Prostate gland (tissue), 2 donors: Measurements from ENCODE around the gene ACKR3. TPM values are rescaled to one million over a fixed set of nuclear protein-coding genes. Genes with fewer than 3 reads are reported as not detected.

Source experiments
- DNase-seq: peaks from one replicate; pipeline ENCODE4 v3.0.0-alpha.2; 2019; ENCODE audit warnings: low spot score
- H3K27ac ChIP-seq, 2 donors: fragments of 200-600 bp; sonication (generic); 2 replicates each; pipeline ENCODE4 v1.5.1; 2017 to 2019
- H3K27me3 ChIP-seq: fragments of 200-600 bp; sonication (generic); replicated peaks from 2 replicates; pipeline ENCODE4 v1.5.1; 2019; ENCODE audit not compliant: insufficient read depth
- H3K36me3 ChIP-seq, 2 donors: fragments of 200-600 bp; sonication (generic); 1 replicate in 1 of 2; 2 replicates in 1 of 2; pipeline versions ENCODE4 v1.5.1 to v1.8.1; 2017 to 2019
- H3K4me1 ChIP-seq: fragments of 200-600 bp; sonication (generic); replicated peaks from 2 replicates; pipeline ENCODE4 v1.5.1; 2019
- H3K4me3 ChIP-seq, 2 donors: fragments of 200-600 bp; sonication (generic); 2 replicates each; pipeline ENCODE4 v1.5.1; 2017 to 2019
- H3K9me3 ChIP-seq: fragments of 200-600 bp; sonication (generic); 2 replicates; pipeline ENCODE4 v1.5.1; 2017
- CTCF ChIP-seq, 4 experiments: fragments of 200-600 bp in 2 of 4; fragments of 450-650 bp in 2 of 4; sonication (generic) in 2 of 4; IDR thresholded peaks; 1 replicate in 3 of 4; 2 replicates in 1 of 4; pipeline ENCODE4 v1.5.1; 2016 to 2019; ENCODE audit warnings: antibody characterized with exemption in 4 of 4, mild to moderate bottlenecking in 2 of 4, moderate library complexity in 2 of 4
- POLR2A ChIP-seq: fragments of 450-650 bp; IDR thresholded peaks from one replicate; pipeline ENCODE4 v1.6.1; 2016; ENCODE audit warnings: antibody characterized with exemption, mild to moderate bottlenecking
- POLR2AphosphoS5 ChIP-seq: sonication (generic); formaldehyde crosslinking; IDR thresholded peaks from one replicate; pipeline ENCODE4 v1.6.1; 2017; ENCODE audit warnings: antibody characterized with exemption
- WGBS: methylation state at CpG from one replicate; pipeline ENCODE4 v1.1.5; 2018; 5-methylcytosine and 5-hydroxymethylcytosine counted together
- intact Hi-C: fragments of 100-400 bp; cut with DNase I; formaldehyde crosslinking; loops from one replicate; pipeline ENCODE4 v1.14.2; 2022
- total RNA-seq, 2 donors: library from RNA; depleted of rRNA; stranded (reverse); fragments of >200 nt; gene quantifications; one replicate each; pipeline ENCODE4 v1.1.0, GENCODE V29; 2016

The ACKR3 gene
- total RNA-seq, 2 donors from 2014 or later: 2.1 to 19.2 TPM

GRCh38 chr2:236628981-236629605, 59.5 kb downstream of the ACKR3 start:
- H3K27ac ChIP-seq: no peak overlapping the region
- intact Hi-C loops: no loop called here
- DNase-seq: no peak

DNA sequence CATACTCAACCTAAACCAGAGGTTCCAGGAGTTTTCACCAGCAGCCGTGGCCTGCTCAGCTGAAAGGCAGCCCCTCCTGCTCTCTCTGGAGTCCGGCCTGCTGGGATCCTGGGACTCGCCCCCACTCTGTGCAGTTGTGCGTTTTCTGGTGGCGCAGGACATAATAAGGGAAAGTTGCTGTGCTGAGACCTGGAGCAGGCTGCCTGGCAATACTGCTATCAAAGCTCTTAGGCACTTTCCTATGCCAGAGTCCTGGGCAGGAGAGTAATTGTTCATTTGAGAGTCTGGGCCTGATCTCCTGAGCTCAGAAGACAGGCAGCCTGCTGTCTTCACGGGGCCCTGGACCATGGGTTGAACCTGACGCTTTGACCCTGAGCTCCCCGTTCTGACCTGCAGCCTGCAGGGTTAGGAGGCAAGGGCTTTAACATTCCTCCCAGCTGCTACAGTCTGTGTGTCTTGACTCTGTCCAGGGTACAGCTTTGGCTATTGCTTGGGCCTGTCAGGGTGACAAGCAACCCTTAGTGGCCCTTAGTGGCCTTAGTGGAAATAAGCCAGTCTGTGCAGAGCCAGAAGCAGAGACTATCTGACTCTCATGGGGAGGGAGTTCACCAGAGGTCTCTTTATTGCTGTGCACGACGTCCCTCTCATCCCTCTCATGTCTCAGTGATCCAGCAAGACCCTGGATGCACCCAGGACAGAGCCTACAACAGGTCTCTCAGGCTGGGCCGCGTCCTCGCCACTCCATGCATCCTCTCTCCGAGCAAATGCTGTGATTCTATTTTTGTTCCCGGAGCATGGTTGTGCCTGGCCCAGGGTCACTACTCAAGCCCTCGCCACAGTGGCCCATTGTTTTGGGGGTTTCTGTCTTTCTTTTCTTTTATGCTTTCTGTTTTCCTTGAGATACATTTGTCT, 60.6 kb downstream of the ACKR3 start:
- intact Hi-C loops: no loop called here
- Histone ChIP-seq H3K27ac (no peak overlapping the region), H3K36me3 (no peaks in the 10 kb centered on the region), H3K4me3 (no peak overlapping the region), H3K27me3 (no peaks in the 10 kb centered on the region), H3K9me3 (no peaks in the 10 kb centered on the region), H3K4me1 (no peaks in the 10 kb centered on the region)
- DNase-seq: no peak
- WGBS: 91% methylated on average over 16 of the region's 16 CpGs
- TF ChIP-seq POLR2AphosphoS5 (no peak), POLR2A (no peak), CTCF (IDR thresholded peaks at IDR 0.05) (no peak)

More at GRCh38 chr2:236628981-236629605, 59.5 kb downstream of the ACKR3 start:
- no peaks in the 10 kb centered on the region for H3K9me3 ChIP-seq
- H3K36me3 ChIP-seq: no peaks in the 10 kb centered on the region
- H3K4me1 ChIP-seq: no peaks in the 10 kb centered on the region
- H3K27me3 ChIP-seq: no peaks in the 10 kb centered on the region
- no peak for TF ChIP-seq POLR2AphosphoS5
- no peak for TF ChIP-seq POLR2A
- TF ChIP-seq CTCF (IDR thresholded peaks at IDR 0.05): no peak
- no peak overlapping the region for H3K4me3 ChIP-seq
- WGBS: 91% methylated on average over 11 of the region's 11 CpGs

- no peak for DNase-seq
- intact Hi-C loops: no loop called here
- Histone ChIP-seq H3K36me3 (no peaks in the 10 kb centered on the region), H3K4me3 (no peak overlapping the region), H3K27ac (no peak overlapping the region), H3K4me1 (no peaks in the 10 kb centered on the region), H3K27me3 (no peaks in the 10 kb centered on the region), H3K9me3 (no peaks in the 10 kb centered on the region)
- TF ChIP-seq POLR2AphosphoS5 (no peak), CTCF (IDR thresholded peaks at IDR 0.05) (no peak), POLR2A (no peak)
- 52% methylated on average over 15 of the region's 15 CpGs for WGBS
Observed at GRCh38 chr2:236631281-236631855, 61.7 kb downstream of the ACKR3 start.

- 90% methylated on average over 11 of the region's 11 CpGs for WGBS
- Histone ChIP-seq H3K27ac (no peak overlapping the region), H3K4me3 (no peak overlapping the region), H3K4me1 (no peaks in the 10 kb centered on the region), H3K36me3 (no peaks in the 10 kb centered on the region), H3K27me3 (no peaks in the 10 kb centered on the region), H3K9me3 (no peaks in the 10 kb centered on the region)
- intact Hi-C loops: no loop called here
- no peak for DNase-seq
- TF ChIP-seq POLR2A (no peak), POLR2AphosphoS5 (no peak), CTCF (IDR thresholded peaks at IDR 0.05) (no peak)
Observed at GRCh38 chr2:236631856-236632291, 62.2 kb downstream of the ACKR3 start.
